DND-41 (cell line): Measurements from ENCODE around the gene MROH2A.

Experiments used
- ATAC-seq: fragments of 200-7000 bp; cut with Tn5 transposase; 3 replicates; pipeline ENCODE4 v1.9.1; 2021; ENCODE audit warnings: low read depth; ENCODE audit not compliant: insufficient read depth
- DNase-seq: peaks from one replicate; pipeline ENCODE4 v3.0.0-alpha.2; 2020
- H2AFZ ChIP-seq: 2 replicates; pipeline ENCODE4 v1.6.0; 2012; ENCODE audit warnings: low read depth, low read length
- H3K27ac ChIP-seq: 2 replicates; pipeline ENCODE4 v1.5.1; 2012; ENCODE audit warnings: low read length, inconsistent platforms
- H3K27me3 ChIP-seq: fragments of 200-600 bp; sonication (generic); 2 replicates; pipeline ENCODE4 v1.6.0; 2012; ENCODE audit warnings: low read length, mild to moderate bottlenecking, inconsistent platforms; ENCODE audit not compliant: insufficient read depth, poor library complexity
- H3K36me3 ChIP-seq: 2 replicates; pipeline ENCODE4 v1.5.1; 2012; ENCODE audit warnings: low read length, inconsistent platforms; ENCODE audit not compliant: insufficient read depth
- H3K4me1 ChIP-seq: 2 replicates; pipeline ENCODE4 v1.5.1; 2012; ENCODE audit warnings: mild to moderate bottlenecking, low read length; ENCODE audit not compliant: insufficient read depth
- H3K4me2 ChIP-seq: 2 replicates; pipeline ENCODE4 v1.6.0; 2012; ENCODE audit warnings: mild to moderate bottlenecking, moderate library complexity, low read length, inconsistent platforms; ENCODE audit not compliant: insufficient read depth
- H3K4me3 ChIP-seq, 2 experiments: fragments of 200-600 bp in 1 of 2; shearing (Covaris generic) in 1 of 2; 2 replicates each; pipeline ENCODE4 v1.5.1; 2012 to 2016; ENCODE audit warnings: inconsistent platforms in 2 of 2, low read length in 2 of 2, mild to moderate bottlenecking in 2 of 2, low read depth in 1 of 2, moderate library complexity in 1 of 2
- H3K79me2 ChIP-seq: 2 replicates; pipeline ENCODE4 v1.6.0; 2012; ENCODE audit warnings: low read length, inconsistent platforms; ENCODE audit not compliant: insufficient read depth
- H3K9ac ChIP-seq: 2 replicates; pipeline ENCODE4 v1.6.0; 2012; ENCODE audit warnings: low read depth, mild to moderate bottlenecking, inconsistent platforms, low read length, moderate library complexity
- H3K9me3 ChIP-seq: 2 replicates; pipeline ENCODE4 v1.5.1; 2012; ENCODE audit warnings: low read length, moderate library complexity, mild to moderate bottlenecking, inconsistent platforms; ENCODE audit not compliant: insufficient read depth, severe bottlenecking
- H4K20me1 ChIP-seq: 2 replicates; pipeline ENCODE4 v1.6.0; 2012; ENCODE audit warnings: low read length; ENCODE audit not compliant: insufficient read depth
- CTCF ChIP-seq: IDR thresholded peaks from 2 replicates; pipeline ENCODE4 v1.5.1; 2012; ENCODE audit warnings: borderline replicate concordance, low read length, moderate library complexity, mild to moderate bottlenecking; ENCODE audit not compliant: poor library complexity, severe bottlenecking; ENCODE audit errors: extremely low read depth
- EZH2 ChIP-seq: IDR thresholded peaks from 3 replicates; pipeline ENCODE4 v1.6.1; 2012; ENCODE audit warnings: borderline replicate concordance, low read depth, mild to moderate bottlenecking, moderate library complexity, low read length, inconsistent platforms; ENCODE audit not compliant: severe bottlenecking

The MROH2A gene

GRCh38 chr2:233796254-233796653, 18.1 kb downstream of the MROH2A start:
- Histone ChIP-seq H3K27ac (no peak overlapping the region), H3K4me3 (no peak overlapping the region), H3K27me3 (no peaks in the 10 kb centered on the region), H3K4me2 (no peak overlapping the region), H2AFZ (no peak overlapping the region), H3K9ac (no peak overlapping the region), H3K79me2 (no peaks in the 10 kb centered on the region), H3K9me3 (no peaks in the 10 kb centered on the region), H3K36me3 (no peaks in the 10 kb centered on the region), H4K20me1 (no peaks in the 10 kb centered on the region), H3K4me1 (no peaks in the 10 kb centered on the region)
- ATAC-seq (no peak), DNase-seq (no peak)
- TF ChIP-seq EZH2 (no peak), CTCF (no peak)

- no peak overlapping the region for H3K9ac ChIP-seq
- DNase-seq, result no peak
- no peaks in the 10 kb centered on the region for H3K79me2 ChIP-seq
- H2AFZ ChIP-seq, result no peak overlapping the region
- no peaks in the 10 kb centered on the region for H3K27me3 ChIP-seq
- no peak for TF ChIP-seq EZH2
- no peak for TF ChIP-seq CTCF
- H3K9me3 ChIP-seq, result no peaks in the 10 kb centered on the region
- H4K20me1 ChIP-seq, result no peaks in the 10 kb centered on the region
- H3K27ac ChIP-seq, result no peak overlapping the region
- H3K4me1 ChIP-seq, result no peaks in the 10 kb centered on the region
- no peaks in the 10 kb centered on the region for H3K36me3 ChIP-seq
- H3K4me2 ChIP-seq, result no peak overlapping the region
- no peak overlapping the region for H3K4me3 ChIP-seq
- ATAC-seq, result no peak
Observed at GRCh38 chr2:233798335-233799086, 20.4 kb downstream of the MROH2A start.

GRCh38 chr2:233799087-233799665, 21.0 kb downstream of the MROH2A start:
- TF ChIP-seq CTCF (no peak), EZH2 (no peak)

More at GRCh38 chr2:233799087-233799665, 21.0 kb downstream of the MROH2A start:
- Histone ChIP-seq H3K27me3 (no peaks in the 10 kb centered on the region), H2AFZ (no peak overlapping the region), H3K27ac (no peak overlapping the region), H3K79me2 (no peaks in the 10 kb centered on the region), H4K20me1 (no peaks in the 10 kb centered on the region), H3K4me2 (no peak overlapping the region), H3K4me1 (no peaks in the 10 kb centered on the region), H3K9me3 (no peaks in the 10 kb centered on the region), H3K4me3 (no peak overlapping the region), H3K36me3 (no peaks in the 10 kb centered on the region), H3K9ac (no peak overlapping the region)
- ATAC-seq (no peak), DNase-seq (no peak)
